Panc1 (cell line): Measurements from ENCODE around the gene NUTF2. TPM values are rescaled to one million over a fixed set of nuclear protein-coding genes. Genes with fewer than 3 reads are reported as not detected.
A peak's percentile ranks its signal among the peaks of the same experiment; 100 is the strongest.

Experiments
- ATAC-seq: fragments of 200-7000 bp; cut with Tn5 transposase; 2 replicates; pipeline ENCODE4 v1.9.1; 2020; ENCODE audit warnings: mild to moderate bottlenecking, moderate library complexity
- BruUV-seq: library from RNA; stranded (reverse); fragments of 400-500 nt; replicated peaks from 2 replicates; lab custom pipeline; 2021; lab: Mats Ljungman, UMichigan
- CTCF ChIA-PET: fragments of 300-600 bp; sonication (Branson Sonifier 250); formaldehyde crosslinking; loops from one replicate; lab custom pipeline; 2022; ENCODE audit warnings: antibody characterized with exemption; lab: Charles Lee
- POLR2A ChIA-PET: fragments of 300-600 bp; sonication (Branson Sonifier 250); formaldehyde crosslinking; loops from one replicate; lab custom pipeline; 2022; ENCODE audit warnings: antibody characterized with exemption; lab: Charles Lee
- DNase-seq: peaks from one replicate; pipeline ENCODE4 v3.0.0-alpha.2; 2010; ENCODE audit warnings: low read depth, low spot score
- H3K27ac ChIP-seq: 2 replicates; pipeline ENCODE4 v1.5.1; 2011; ENCODE audit warnings: mild to moderate bottlenecking, low read length, inconsistent platforms
- H3K27me3 ChIP-seq: fragments of 200-500 bp; sonication (Bioruptor generic); 2 replicates; pipeline ENCODE4 v1.6.0; 2014; ENCODE audit warnings: low read length, inconsistent platforms; ENCODE audit not compliant: control insufficient read depth, insufficient read depth
- H3K36me3 ChIP-seq: fragments of 200-500 bp; sonication (Bioruptor generic); 2 replicates; pipeline ENCODE4 v1.5.1; 2014; ENCODE audit warnings: inconsistent platforms, mild to moderate bottlenecking, low read length, moderate library complexity; ENCODE audit not compliant: control insufficient read depth, insufficient read depth
- H3K4me1 ChIP-seq: 2 replicates; pipeline ENCODE4 v1.5.1; 2011; ENCODE audit warnings: inconsistent platforms, mild to moderate bottlenecking, low read length, moderate library complexity; ENCODE audit not compliant: control insufficient read depth, insufficient read depth
- H3K4me3 ChIP-seq, 2 experiments: 2 replicates each; pipeline ENCODE4 v1.5.1; 2011 to 2012; ENCODE audit warnings: low read depth in 2 of 2, low read length in 2 of 2, mild to moderate bottlenecking in 2 of 2, inconsistent platforms in 1 of 2, moderate library complexity in 1 of 2
- H3K9me3 ChIP-seq: fragments of 200-500 bp; sonication (Bioruptor generic); 2 replicates; pipeline ENCODE4 v1.5.1; 2014; ENCODE audit warnings: low read depth, mild to moderate bottlenecking, inconsistent platforms, low read length, moderate library complexity; ENCODE audit not compliant: control insufficient read depth, insufficient read depth
- POLR2AphosphoS5 ChIP-seq: IDR thresholded peaks from 2 replicates; pipeline ENCODE4 v1.6.1; 2012; ENCODE audit warnings: mild to moderate bottlenecking, low read depth, low read length, moderate library complexity
- SIN3A ChIP-seq: IDR thresholded peaks from 2 replicates; pipeline ENCODE4 v1.6.1; 2012; ENCODE audit warnings: low read depth, mild to moderate bottlenecking, low read length, moderate library complexity, borderline replicate concordance; ENCODE audit not compliant: insufficient read depth
- TCF7L2 ChIP-seq: IDR thresholded peaks from 2 replicates; pipeline ENCODE4 v1.6.1; 2011; ENCODE audit warnings: mild to moderate bottlenecking, low read depth, low read length, inconsistent platforms
- in situ Hi-C: cut with HindIII; loops from 2 replicates; pipeline ENCODE4 v1.10.0; 2016; ENCODE audit warnings: low sequenced_read_pairs, low pct_unique_long_range_greater_than_20kb
- intact Hi-C: fragments of 100-400 bp; cut with micrococcal nuclease; formaldehyde crosslinking; loops from one replicate; pipeline ENCODE4 v1.10.0; 2022; ENCODE audit not compliant: unreplicated experiment
- total RNA-seq: library from RNA; stranded (reverse); gene quantifications from one replicate; pipeline ENCODE4 v1.2.1, GENCODE V29; 2021; ENCODE audit not compliant: unreplicated experiment
- TF ChIP-seq, protein P1 (sequence below): fragments of 450-650 bp; IDR thresholded peaks from 2 replicates; pipeline ENCODE4 v1.5.1; 2017; ENCODE audit warnings: mild to moderate bottlenecking
- TF ChIP-seq, protein P2 (sequence below), 2 experiments: IDR thresholded peaks; 2 replicates each; pipeline ENCODE4 v1.6.1; 2011 to 2012; ENCODE audit warnings: low read depth in 2 of 2, control low read depth in 1 of 2, low read length in 1 of 2, mild to moderate bottlenecking in 1 of 2, moderate library complexity in 1 of 2; ENCODE audit not compliant: insufficient read depth in 1 of 2

The NUTF2 gene
- total RNA-seq, 1 experiment from 2014 or later = 119 TPM

DNA sequence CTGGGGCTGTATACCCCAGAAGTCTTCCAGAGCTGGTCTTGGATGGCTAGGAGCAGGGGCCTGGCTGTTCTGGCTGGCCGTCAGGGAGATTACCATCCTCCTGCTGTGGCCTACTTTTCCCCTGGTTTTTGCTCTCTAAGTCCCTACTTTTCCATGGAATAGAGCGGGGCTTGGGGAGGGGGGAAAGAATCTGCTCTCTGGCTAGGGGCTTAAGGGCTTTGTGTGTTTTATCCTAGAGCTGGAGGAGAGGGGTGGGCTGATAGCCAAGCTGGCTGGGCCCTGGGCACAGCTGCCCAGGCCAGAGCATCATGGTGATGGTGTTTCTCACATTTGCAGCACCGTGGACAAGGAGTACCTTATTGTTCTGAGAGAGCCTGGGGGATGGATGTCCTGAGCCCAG lies 41.6 kb downstream of the NUTF2 start:
- intact Hi-C loops = no loop called here
- POLR2A ChIA-PET = no interaction called here
- CTCF ChIA-PET = no interaction called here
- no peak overlapping the region for H3K4me3 ChIP-seq
- H3K27ac ChIP-seq = no peak overlapping the region
- in situ Hi-C loops = no loop called here
- H3K9me3 ChIP-seq = no peaks in the 10 kb centered on the region
- DNase-seq (no peak), ATAC-seq (no peak)
- H3K4me1 ChIP-seq = no peaks in the 10 kb centered on the region
- BruUV-seq = no TSS peak
- H3K36me3 ChIP-seq = no peaks in the 10 kb centered on the region; the same call in 1 of the 2 replicates
- no peaks in the 10 kb centered on the region for H3K27me3 ChIP-seq
- TF ChIP-seq, protein P1, sequence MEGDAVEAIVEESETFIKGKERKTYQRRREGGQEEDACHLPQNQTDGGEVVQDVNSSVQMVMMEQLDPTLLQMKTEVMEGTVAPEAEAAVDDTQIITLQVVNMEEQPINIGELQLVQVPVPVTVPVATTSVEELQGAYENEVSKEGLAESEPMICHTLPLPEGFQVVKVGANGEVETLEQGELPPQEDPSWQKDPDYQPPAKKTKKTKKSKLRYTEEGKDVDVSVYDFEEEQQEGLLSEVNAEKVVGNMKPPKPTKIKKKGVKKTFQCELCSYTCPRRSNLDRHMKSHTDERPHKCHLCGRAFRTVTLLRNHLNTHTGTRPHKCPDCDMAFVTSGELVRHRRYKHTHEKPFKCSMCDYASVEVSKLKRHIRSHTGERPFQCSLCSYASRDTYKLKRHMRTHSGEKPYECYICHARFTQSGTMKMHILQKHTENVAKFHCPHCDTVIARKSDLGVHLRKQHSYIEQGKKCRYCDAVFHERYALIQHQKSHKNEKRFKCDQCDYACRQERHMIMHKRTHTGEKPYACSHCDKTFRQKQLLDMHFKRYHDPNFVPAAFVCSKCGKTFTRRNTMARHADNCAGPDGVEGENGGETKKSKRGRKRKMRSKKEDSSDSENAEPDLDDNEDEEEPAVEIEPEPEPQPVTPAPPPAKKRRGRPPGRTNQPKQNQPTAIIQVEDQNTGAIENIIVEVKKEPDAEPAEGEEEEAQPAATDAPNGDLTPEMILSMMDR = no peak
- TF ChIP-seq TCF7L2 (no peak), POLR2AphosphoS5 (no peak), SIN3A (no peak)
- TF ChIP-seq, protein P2, sequence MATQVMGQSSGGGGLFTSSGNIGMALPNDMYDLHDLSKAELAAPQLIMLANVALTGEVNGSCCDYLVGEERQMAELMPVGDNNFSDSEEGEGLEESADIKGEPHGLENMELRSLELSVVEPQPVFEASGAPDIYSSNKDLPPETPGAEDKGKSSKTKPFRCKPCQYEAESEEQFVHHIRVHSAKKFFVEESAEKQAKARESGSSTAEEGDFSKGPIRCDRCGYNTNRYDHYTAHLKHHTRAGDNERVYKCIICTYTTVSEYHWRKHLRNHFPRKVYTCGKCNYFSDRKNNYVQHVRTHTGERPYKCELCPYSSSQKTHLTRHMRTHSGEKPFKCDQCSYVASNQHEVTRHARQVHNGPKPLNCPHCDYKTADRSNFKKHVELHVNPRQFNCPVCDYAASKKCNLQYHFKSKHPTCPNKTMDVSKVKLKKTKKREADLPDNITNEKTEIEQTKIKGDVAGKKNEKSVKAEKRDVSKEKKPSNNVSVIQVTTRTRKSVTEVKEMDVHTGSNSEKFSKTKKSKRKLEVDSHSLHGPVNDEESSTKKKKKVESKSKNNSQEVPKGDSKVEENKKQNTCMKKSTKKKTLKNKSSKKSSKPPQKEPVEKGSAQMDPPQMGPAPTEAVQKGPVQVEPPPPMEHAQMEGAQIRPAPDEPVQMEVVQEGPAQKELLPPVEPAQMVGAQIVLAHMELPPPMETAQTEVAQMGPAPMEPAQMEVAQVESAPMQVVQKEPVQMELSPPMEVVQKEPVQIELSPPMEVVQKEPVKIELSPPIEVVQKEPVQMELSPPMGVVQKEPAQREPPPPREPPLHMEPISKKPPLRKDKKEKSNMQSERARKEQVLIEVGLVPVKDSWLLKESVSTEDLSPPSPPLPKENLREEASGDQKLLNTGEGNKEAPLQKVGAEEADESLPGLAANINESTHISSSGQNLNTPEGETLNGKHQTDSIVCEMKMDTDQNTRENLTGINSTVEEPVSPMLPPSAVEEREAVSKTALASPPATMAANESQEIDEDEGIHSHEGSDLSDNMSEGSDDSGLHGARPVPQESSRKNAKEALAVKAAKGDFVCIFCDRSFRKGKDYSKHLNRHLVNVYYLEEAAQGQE (IDR thresholded peaks at IDR 0.05; ENCODE audit: insufficient read depth in 1 of 2, low read depth in 2 of 2, low read length in 1 of 2) = no peak

DNA sequence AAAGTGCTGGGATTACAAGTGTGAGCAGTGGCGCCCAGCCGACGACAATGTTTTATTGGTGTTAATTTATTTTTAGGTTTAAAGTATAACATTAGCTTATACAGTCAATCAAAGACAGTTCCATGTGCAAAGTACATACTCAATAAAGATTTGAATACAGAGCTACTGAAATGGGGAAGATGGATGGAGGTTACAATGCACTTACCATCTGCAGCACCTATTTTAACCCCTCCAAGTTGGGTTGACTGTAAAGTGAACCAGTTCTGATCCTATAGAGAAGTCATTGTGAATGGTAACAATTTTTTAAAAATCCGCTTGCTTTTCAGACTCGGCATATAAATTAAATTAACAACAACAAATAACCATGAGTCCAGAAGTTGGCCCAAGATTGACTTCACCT lies 45.6 kb downstream of the NUTF2 start:
- Histone ChIP-seq H3K4me1 (no peaks in the 10 kb centered on the region), H3K4me3 (peak overlapping the region; percentile 63 to 83), H3K27me3 (no peaks in the 10 kb centered on the region), H3K27ac (peak overlapping the region; percentile 67), H3K9me3 (no peaks in the 10 kb centered on the region), H3K36me3 (no peaks in the 10 kb centered on the region; the same call in 1 of the 2 replicates)
- no peak for ATAC-seq
- no TSS peak for BruUV-seq
- DNase-seq = no peak
- TF ChIP-seq SIN3A (no peak), TCF7L2 (no peak), POLR2AphosphoS5 (no peak)
- TF ChIP-seq, protein P1 = no peak
- TF ChIP-seq, protein P2 (IDR thresholded peaks at IDR 0.05; ENCODE audit: insufficient read depth in 1 of 2, low read depth in 2 of 2, low read length in 1 of 2) = no peak
- intact Hi-C loops = no loop called here
- POLR2A ChIA-PET = no interaction called here
- in situ Hi-C loops = no loop called here
- CTCF ChIA-PET = no interaction called here
